A549 (cell line): ENCODE data around the gene FOSL1. TPM values are rescaled to one million over a fixed set of nuclear protein-coding genes. Genes with fewer than 3 reads are reported as not detected.

Source experiments
- ATAC-seq, 2 experiments: fragments of 200-7000 bp in 1 of 2; fragments of >200 bp in 1 of 2; cut with Nextera tagmentation in 1 of 2; cut with Tn5 transposase in 1 of 2; 3 replicates each; pipeline versions ENCODE4 v1.8.0 to v1.9.1; 2018 to 2020; ENCODE audit warnings: mild to moderate bottlenecking in 1 of 2, moderate library complexity in 1 of 2
- CTCF ChIA-PET: fragments of 300-600 bp; sonication (Branson Sonifier 250); formaldehyde crosslinking; extraction: SDS; loops from one replicate; lab custom pipeline; 2021; ENCODE audit warnings: antibody characterized with exemption, inconsistent platforms; lab: Yijun Ruan, JAX
- POLR2A ChIA-PET: fragments of 350-600 bp; formaldehyde crosslinking; extraction: SDS; loops from one replicate; lab custom pipeline; 2021; ENCODE audit warnings: antibody characterized with exemption, inconsistent platforms; lab: Yijun Ruan, JAX
- DNase-seq, 2 experiments: peaks; one replicate each; pipeline versions ENCODE4 v3.0.0 to v3.0.0-alpha.2; 2011 to 2016; ENCODE audit warnings: low read depth in 1 of 2, low spot score in 1 of 2
- FAIRE-seq: peaks from 2 replicates; lab custom pipeline; 2011; peaks lifted over from hg19 to GRCh38; lab: Jason Lieb, UNC
- H3K27ac ChIP-seq, 2 experiments: fragments of >200 bp; sonication (Bioruptor Twin); formaldehyde crosslinking; 3 replicates each; pipeline ENCODE4 v1.5.1; 2016 to 2017
- H3K4me1 ChIP-seq: fragments of >200 bp; sonication (Bioruptor Twin); formaldehyde crosslinking; 3 replicates; pipeline ENCODE4 v1.6.1; 2016
- H3K4me2 ChIP-seq: fragments of >200 bp; sonication (Bioruptor Twin); formaldehyde crosslinking; 3 replicates; pipeline ENCODE4 v1.6.1; 2016
- H3K4me3 ChIP-seq: fragments of >200 bp; sonication (Bioruptor Twin); formaldehyde crosslinking; 3 replicates; pipeline ENCODE4 v1.5.1; 2016
- H3K9me3 ChIP-seq: fragments of >200 bp; sonication (Bioruptor Twin); formaldehyde crosslinking; 3 replicates; pipeline ENCODE4 v1.6.1; 2016
- BHLHE40 ChIP-seq: IDR thresholded peaks from 2 replicates; pipeline ENCODE4 v1.6.1; 2012; ENCODE audit warnings: low read depth, low read length, inconsistent platforms
- CBX2 ChIP-seq: fragments of 200-600 bp; sonication (generic); IDR thresholded peaks from 2 replicates; pipeline ENCODE4 v1.6.1; 2016; ENCODE audit warnings: low read depth, mild to moderate bottlenecking, borderline replicate concordance
- CEBPB ChIP-seq, 2 experiments: fragments of >200 bp in 1 of 2; sonication (Bioruptor Twin) in 1 of 2; formaldehyde crosslinking in 1 of 2; IDR thresholded peaks; 2 replicates each; pipeline ENCODE4 v1.6.1; 2012 to 2016
- CHD2 ChIP-seq: fragments of 150-350 bp; IDR thresholded peaks from 2 replicates; pipeline ENCODE4 v1.6.1; 2014; ENCODE audit warnings: low read length; ENCODE audit not compliant: partially characterized antibody
- CHD4 ChIP-seq: fragments of 200-600 bp; sonication (generic); IDR thresholded peaks from 2 replicates; pipeline ENCODE4 v1.6.1; 2016; ENCODE audit warnings: antibody characterized with exemption, mild to moderate bottlenecking, borderline replicate concordance
- EHF ChIP-seq: fragments of 250-450 bp; sonication (Bioruptor Pico); IDR thresholded peaks from 2 replicates; pipeline ENCODE4 v1.5.0; 2020; ENCODE audit warnings: mild to moderate bottlenecking
- FOXS1 ChIP-seq: fragments of 250-450 bp; sonication (Bioruptor Pico); IDR thresholded peaks from 2 replicates; pipeline ENCODE4 v1.5.0; 2020; ENCODE audit warnings: mild to moderate bottlenecking, moderate library complexity
- HDAC2 ChIP-seq: fragments of 200-600 bp; sonication (generic); IDR thresholded peaks from 2 replicates; pipeline ENCODE4 v1.6.1; 2016
- HOXA7 ChIP-seq: fragments of 250-450 bp; sonication (Bioruptor Pico); IDR thresholded peaks from 2 replicates; pipeline ENCODE4 v1.5.0; 2020; ENCODE audit warnings: mild to moderate bottlenecking, moderate library complexity
- HOXB5 ChIP-seq: fragments of 250-450 bp; sonication (Bioruptor Pico); IDR thresholded peaks from 2 replicates; pipeline ENCODE4 v1.5.0; 2020; ENCODE audit warnings: mild to moderate bottlenecking, moderate library complexity
- JUN ChIP-seq, 2 experiments: fragments of >200 bp; sonication (Bioruptor Twin); formaldehyde crosslinking; IDR thresholded peaks; 2 replicates in 1 of 2; 3 replicates in 1 of 2; pipeline ENCODE4 v1.6.1; 2016 to 2017
- JUNB ChIP-seq: fragments of >200 bp; sonication (Bioruptor Twin); formaldehyde crosslinking; IDR thresholded peaks from 2 replicates; pipeline ENCODE4 v1.6.1; 2016
- MYC ChIP-seq: IDR thresholded peaks from 2 replicates; pipeline ENCODE4 v1.6.1; 2012; ENCODE audit warnings: mild to moderate bottlenecking, inconsistent platforms, low read length, improper control_type of control experiment, borderline replicate concordance
- NR3C1 ChIP-seq: fragments of >200 bp; sonication (Bioruptor Twin); formaldehyde crosslinking; IDR thresholded peaks from 3 replicates; pipeline ENCODE4 v1.6.1; 2017
- PHF8 ChIP-seq: fragments of 200-600 bp; sonication (generic); IDR thresholded peaks from 2 replicates; pipeline ENCODE4 v1.6.1; 2016; ENCODE audit warnings: low read depth, mild to moderate bottlenecking, antibody characterized with exemption, moderate library complexity, borderline replicate concordance
- POLR2A ChIP-seq: IDR thresholded peaks from 2 replicates; pipeline ENCODE4 v1.6.1; 2012; ENCODE audit warnings: mild to moderate bottlenecking, low read length
- POLR2AphosphoS2 ChIP-seq: conservative IDR thresholded peaks from 2 replicates; pipeline ENCODE4 v1.6.1; 2012; ENCODE audit warnings: low read length, improper control_type of control experiment, inconsistent platforms
- RCOR1 ChIP-seq: fragments of 150-350 bp; IDR thresholded peaks from 2 replicates; pipeline ENCODE4 v1.6.1; 2014; ENCODE audit warnings: antibody characterized with exemption, low read length, low read depth
- RFX5 ChIP-seq: fragments of 450-650 bp; IDR thresholded peaks from 2 replicates; pipeline ENCODE4 v1.7.1; 2014; ENCODE audit warnings: antibody characterized with exemption, mild to moderate bottlenecking, moderate library complexity
- SMC3 ChIP-seq: fragments of >200 bp; sonication (Bioruptor Twin); formaldehyde crosslinking; IDR thresholded peaks from 3 replicates; pipeline ENCODE4 v1.6.1; 2018; ENCODE audit warnings: inconsistent platforms
- SREBF2 ChIP-seq: fragments of 450-650 bp; IDR thresholded peaks from 2 replicates; pipeline ENCODE4 v1.6.1; 2014; ENCODE audit warnings: mild to moderate bottlenecking, moderate library complexity
- ZNF302 ChIP-seq: fragments of 250-450 bp; sonication (Bioruptor Pico); IDR thresholded peaks from 2 replicates; pipeline ENCODE4 v1.9.0; 2021; ENCODE audit warnings: inconsistent platforms, mild to moderate bottlenecking, moderate library complexity
- ZSCAN20 ChIP-seq: fragments of 250-450 bp; sonication (Bioruptor Pico); IDR thresholded peaks from 2 replicates; pipeline ENCODE4 v1.8.0; 2022; ENCODE audit warnings: mild to moderate bottlenecking, moderate library complexity
- WGBS: methylation state at CpG from one replicate; pipeline ENCODE4 v1.1.6; 2017; ENCODE audit errors: missing lambda C conversion rate; 5-methylcytosine and 5-hydroxymethylcytosine counted together
- polyA plus RNA-seq, 4 experiments: library from polyadenylated mRNA; depleted of rRNA in 3 of 4; stranded (reverse); fragments of >200 nt; fragmentation: RNase III in 1 of 4; extraction: RNeasy Plus Mini Kit Qiagen cat#74134 plus additional on column Dnase treatment in 1 of 4; gene quantifications; 2 replicates in 3 of 4; 3 replicates in 1 of 4; pipeline ENCODE4 v1.2.3, GENCODE V29; 2011 to 2017
- TF ChIP-seq, protein P1 (sequence below): fragments of 250-450 bp; sonication (Bioruptor Pico); IDR thresholded peaks from 2 replicates; pipeline ENCODE4 v1.5.0; 2021; ENCODE audit warnings: mild to moderate bottlenecking, moderate library complexity, borderline replicate concordance
- TF ChIP-seq, protein P2 (sequence below): IDR thresholded peaks from 2 replicates; pipeline ENCODE4 v1.6.1; 2012
- TF ChIP-seq, protein P3 (sequence below): IDR thresholded peaks from 2 replicates; pipeline ENCODE4 v1.6.1; 2012; ENCODE audit warnings: low read depth, borderline replicate concordance
- TF ChIP-seq, protein P4 (sequence below): fragments of 200-600 bp; sonication (generic); IDR thresholded peaks from 2 replicates; pipeline ENCODE4 v1.6.1; 2016; ENCODE audit warnings: antibody characterized with exemption, mild to moderate bottlenecking, moderate library complexity

FOSL1 gene
- polyA plus RNA-seq, 2 of the 4 experiments (the other 2 are of a cell fraction) = 6.7 to 24.1 TPM

DNA sequence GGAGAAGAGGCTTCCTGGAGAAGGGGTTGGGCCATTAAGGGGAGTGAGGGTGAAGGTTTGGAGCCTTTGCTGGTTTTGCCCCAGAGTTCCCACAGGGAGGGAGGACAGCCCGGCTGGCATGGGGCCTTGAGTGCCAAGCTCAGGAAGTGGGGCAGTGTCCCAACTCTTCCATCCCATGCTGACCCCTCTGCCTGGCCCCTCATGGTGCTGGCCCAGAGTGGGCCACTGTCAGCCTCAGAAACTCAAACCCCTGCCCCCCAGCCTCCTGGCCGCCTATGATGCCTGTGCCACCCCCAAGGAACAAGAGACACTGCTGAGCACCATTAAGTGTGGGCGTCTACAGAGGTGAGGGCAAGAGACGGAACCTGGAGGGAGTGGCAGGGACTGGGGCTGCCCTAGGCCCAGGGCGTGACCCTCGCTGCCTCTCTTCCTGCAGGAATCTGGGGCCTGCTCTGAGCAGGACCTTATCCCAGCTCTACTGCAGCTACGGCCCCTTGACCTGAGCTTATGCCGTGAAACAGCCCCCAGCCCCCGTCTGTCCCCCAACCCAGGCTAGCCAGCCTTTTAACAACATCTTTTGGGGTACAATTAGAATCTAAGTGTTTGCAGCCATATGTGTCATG, 34.5 kb downstream of the FOSL1 start:
- ATAC-seq (no peak), FAIRE-seq (no peak), DNase-seq (no peak)
- no peak overlapping the region for H3K4me2 ChIP-seq
- WGBS = 90% methylated on average over 9 of the region's 9 CpGs
- H3K4me3 ChIP-seq = no peak overlapping the region
- POLR2A ChIA-PET = interaction anchor here (0.5 kb wide), 1 partner anchor 22 kb away, joined by 4 read pairs; the partner anchor contains the start of gene FIBP
- CTCF ChIA-PET = interaction anchor here (1.3 to 1.9 kb wide), 5 partner anchors 14 to 154 kb away, joined by 4 to 15 read pairs (median 5); partner anchors contain the start of genes CCDC85B, FIBP and KAT5
- no peak overlapping the region for H3K27ac ChIP-seq
- TF ChIP-seq BHLHE40 = no peak
- TF ChIP-seq, protein P1, sequence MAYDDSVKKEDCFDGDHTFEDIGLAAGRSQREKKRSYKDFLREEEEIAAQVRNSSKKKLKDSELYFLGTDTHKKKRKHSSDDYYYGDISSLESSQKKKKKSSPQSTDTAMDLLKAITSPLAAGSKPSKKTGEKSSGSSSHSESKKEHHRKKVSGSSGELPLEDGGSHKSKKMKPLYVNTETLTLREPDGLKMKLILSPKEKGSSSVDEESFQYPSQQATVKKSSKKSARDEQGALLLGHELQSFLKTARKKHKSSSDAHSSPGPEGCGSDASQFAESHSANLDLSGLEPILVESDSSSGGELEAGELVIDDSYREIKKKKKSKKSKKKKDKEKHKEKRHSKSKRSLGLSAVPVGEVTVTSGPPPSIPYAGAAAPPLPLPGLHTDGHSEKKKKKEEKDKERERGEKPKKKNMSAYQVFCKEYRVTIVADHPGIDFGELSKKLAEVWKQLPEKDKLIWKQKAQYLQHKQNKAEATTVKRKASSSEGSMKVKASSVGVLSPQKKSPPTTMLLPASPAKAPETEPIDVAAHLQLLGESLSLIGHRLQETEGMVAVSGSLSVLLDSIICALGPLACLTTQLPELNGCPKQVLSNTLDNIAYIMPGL (CRISPR knock-in tag) = no peak
- no peak for TF ChIP-seq CHD4
- no peak for TF ChIP-seq JUNB
- TF ChIP-seq, protein P2, sequence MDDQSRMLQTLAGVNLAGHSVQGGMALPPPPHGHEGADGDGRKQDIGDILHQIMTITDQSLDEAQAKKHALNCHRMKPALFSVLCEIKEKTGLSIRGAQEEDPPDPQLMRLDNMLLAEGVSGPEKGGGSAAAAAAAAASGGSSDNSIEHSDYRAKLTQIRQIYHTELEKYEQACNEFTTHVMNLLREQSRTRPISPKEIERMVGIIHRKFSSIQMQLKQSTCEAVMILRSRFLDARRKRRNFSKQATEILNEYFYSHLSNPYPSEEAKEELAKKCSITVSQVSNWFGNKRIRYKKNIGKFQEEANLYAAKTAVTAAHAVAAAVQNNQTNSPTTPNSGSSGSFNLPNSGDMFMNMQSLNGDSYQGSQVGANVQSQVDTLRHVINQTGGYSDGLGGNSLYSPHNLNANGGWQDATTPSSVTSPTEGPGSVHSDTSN = no peak
- no peak for TF ChIP-seq SREBF2
- no peak for TF ChIP-seq CBX2
- TF ChIP-seq HOXA7 (CRISPR knock-in tag) = no peak
- TF ChIP-seq SMC3 = no peak
- no peak for TF ChIP-seq HDAC2
- no peak for TF ChIP-seq HOXB5
- TF ChIP-seq NR3C1 = no peak
- TF ChIP-seq POLR2AphosphoS2 = no peak
- no peak for TF ChIP-seq ZNF302 (CRISPR knock-in tag)
- no peak for TF ChIP-seq FOXS1
- no peak for TF ChIP-seq CEBPB (IDR thresholded peaks at IDR 0.05)
- no peak for TF ChIP-seq EHF
- TF ChIP-seq, protein P3, sequence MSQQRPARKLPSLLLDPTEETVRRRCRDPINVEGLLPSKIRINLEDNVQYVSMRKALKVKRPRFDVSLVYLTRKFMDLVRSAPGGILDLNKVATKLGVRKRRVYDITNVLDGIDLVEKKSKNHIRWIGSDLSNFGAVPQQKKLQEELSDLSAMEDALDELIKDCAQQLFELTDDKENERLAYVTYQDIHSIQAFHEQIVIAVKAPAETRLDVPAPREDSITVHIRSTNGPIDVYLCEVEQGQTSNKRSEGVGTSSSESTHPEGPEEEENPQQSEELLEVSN = no peak
- TF ChIP-seq MYC = no peak
- peaks cover 10% of the 10 kb centered on the region for H3K4me1 ChIP-seq
- H3K9me3 ChIP-seq = no peaks in the 10 kb centered on the region

DNA sequence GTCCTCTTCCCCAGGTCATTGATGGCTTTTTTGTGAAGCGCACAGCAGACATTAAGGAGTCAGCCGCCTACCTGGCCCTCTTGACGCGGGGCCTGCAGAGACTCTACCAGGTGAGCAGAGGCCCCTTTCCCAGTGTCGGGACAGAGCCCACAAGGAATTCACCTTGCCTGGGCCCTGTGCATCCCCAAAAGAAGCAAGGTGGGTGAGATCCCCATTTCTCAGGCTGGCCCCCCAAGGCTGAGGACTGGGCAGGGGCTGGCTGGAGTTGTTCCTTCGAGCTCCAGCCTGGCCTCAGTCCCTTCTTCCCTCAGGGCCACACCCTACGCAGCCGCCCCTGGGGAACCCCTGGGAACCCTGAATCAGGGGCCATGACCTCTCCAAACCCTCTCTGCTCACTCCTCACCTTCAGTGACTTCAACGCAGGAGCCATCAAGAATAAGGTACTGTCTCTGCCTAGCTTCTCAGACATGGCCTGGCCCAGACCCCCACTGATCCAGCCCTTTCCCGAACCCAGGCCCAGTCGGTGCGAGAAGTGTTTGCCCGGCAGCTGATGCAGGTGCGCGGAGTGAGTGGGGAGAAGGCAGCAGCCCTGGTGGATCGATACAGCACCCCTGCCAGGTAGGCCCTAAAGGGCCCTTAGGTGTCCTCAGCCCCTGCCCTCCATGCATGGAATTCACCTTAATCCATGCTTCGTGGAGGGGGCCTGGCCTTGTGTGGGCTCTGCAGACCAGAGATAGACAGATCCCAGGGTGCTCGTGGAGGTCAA, 35.3 kb downstream of the FOSL1 start:
- POLR2A ChIA-PET = no interaction called here
- CTCF ChIA-PET = interaction anchor here (7.6 kb wide), 1 partner anchor 22 kb away, joined by 195 read pairs; the partner anchor contains the start of genes CCDC85B and FIBP
- FAIRE-seq (no peak), ATAC-seq (no peak), DNase-seq (no peak)
- H3K27ac ChIP-seq = no peak overlapping the region
- H3K4me3 ChIP-seq = no peak overlapping the region
- peaks cover 10% of the 10 kb centered on the region for H3K4me1 ChIP-seq
- H3K9me3 ChIP-seq = no peaks in the 10 kb centered on the region
- no peak overlapping the region for H3K4me2 ChIP-seq
- 92% methylated on average over 17 of the region's 18 CpGs for WGBS
- TF ChIP-seq PHF8 (no peak), JUNB (no peak), CHD2 (no peak), HOXA7 (CRISPR knock-in tag) (no peak), JUN (IDR thresholded peaks at IDR 0.05) (no peak), SMC3 (no peak), RCOR1 (no peak), POLR2A (no peak), RFX5 (no peak), NR3C1 (no peak), ZSCAN20 (CRISPR knock-in tag) (no peak), SREBF2 (no peak)
- TF ChIP-seq, protein P4, sequence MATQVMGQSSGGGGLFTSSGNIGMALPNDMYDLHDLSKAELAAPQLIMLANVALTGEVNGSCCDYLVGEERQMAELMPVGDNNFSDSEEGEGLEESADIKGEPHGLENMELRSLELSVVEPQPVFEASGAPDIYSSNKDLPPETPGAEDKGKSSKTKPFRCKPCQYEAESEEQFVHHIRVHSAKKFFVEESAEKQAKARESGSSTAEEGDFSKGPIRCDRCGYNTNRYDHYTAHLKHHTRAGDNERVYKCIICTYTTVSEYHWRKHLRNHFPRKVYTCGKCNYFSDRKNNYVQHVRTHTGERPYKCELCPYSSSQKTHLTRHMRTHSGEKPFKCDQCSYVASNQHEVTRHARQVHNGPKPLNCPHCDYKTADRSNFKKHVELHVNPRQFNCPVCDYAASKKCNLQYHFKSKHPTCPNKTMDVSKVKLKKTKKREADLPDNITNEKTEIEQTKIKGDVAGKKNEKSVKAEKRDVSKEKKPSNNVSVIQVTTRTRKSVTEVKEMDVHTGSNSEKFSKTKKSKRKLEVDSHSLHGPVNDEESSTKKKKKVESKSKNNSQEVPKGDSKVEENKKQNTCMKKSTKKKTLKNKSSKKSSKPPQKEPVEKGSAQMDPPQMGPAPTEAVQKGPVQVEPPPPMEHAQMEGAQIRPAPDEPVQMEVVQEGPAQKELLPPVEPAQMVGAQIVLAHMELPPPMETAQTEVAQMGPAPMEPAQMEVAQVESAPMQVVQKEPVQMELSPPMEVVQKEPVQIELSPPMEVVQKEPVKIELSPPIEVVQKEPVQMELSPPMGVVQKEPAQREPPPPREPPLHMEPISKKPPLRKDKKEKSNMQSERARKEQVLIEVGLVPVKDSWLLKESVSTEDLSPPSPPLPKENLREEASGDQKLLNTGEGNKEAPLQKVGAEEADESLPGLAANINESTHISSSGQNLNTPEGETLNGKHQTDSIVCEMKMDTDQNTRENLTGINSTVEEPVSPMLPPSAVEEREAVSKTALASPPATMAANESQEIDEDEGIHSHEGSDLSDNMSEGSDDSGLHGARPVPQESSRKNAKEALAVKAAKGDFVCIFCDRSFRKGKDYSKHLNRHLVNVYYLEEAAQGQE = no peak
- TF ChIP-seq, protein P3 = no peak
- TF ChIP-seq, protein P2 = no peak
